SK-N-SH (cell line): ENCODE measurements around the gene BRINP3. TPM values are rescaled to one million over a fixed set of nuclear protein-coding genes. Genes with fewer than 3 reads are reported as not detected.

ENCODE experiments used
- CTCF ChIA-PET: fragments of 300-600, 350-600 bp; formaldehyde crosslinking; extraction: SDS; loops from one replicate; lab custom pipeline; 2021; lab: Yijun Ruan, JAX
- POLR2A ChIA-PET: fragments of 350-600 bp; sonication (Branson Sonifier 250); formaldehyde crosslinking; extraction: SDS; loops from one replicate; lab custom pipeline; 2020; ENCODE audit warnings: antibody characterized with exemption, inconsistent platforms; lab: Yijun Ruan, JAX
- DNase-seq: peaks from one replicate; pipeline ENCODE4 v3.0.0; 2012
- H2AFZ ChIP-seq: fragments of 200-600 bp; sonication (generic); 2 replicates; pipeline ENCODE4 v1.8.1; 2016; ENCODE audit warnings: antibody characterized with exemption, mild to moderate bottlenecking, low read depth
- H3F3A ChIP-seq: fragments of 200-600 bp; sonication (generic); replicated peaks from 2 replicates; pipeline ENCODE3; 2016; ENCODE audit warnings: antibody characterized with exemption, mild to moderate bottlenecking; ENCODE audit not compliant: insufficient read depth
- H3K27ac ChIP-seq, 2 experiments: fragments of 200-500 bp in 1 of 2; fragments of 200-600 bp in 1 of 2; sonication (Bioruptor generic) in 1 of 2; sonication (generic), shearing (Covaris generic) in 1 of 2; 2 replicates each; pipeline versions ENCODE4 v1.5.1 to v1.6.1; 2014 to 2016; ENCODE audit warnings: low read depth in 2 of 2, inconsistent platforms in 1 of 2, low read length in 1 of 2, mild to moderate bottlenecking in 1 of 2, mixed read lengths in 1 of 2
- H3K27me3 ChIP-seq: fragments of 200-600 bp; sonication (generic), shearing (Covaris generic); 2 replicates; pipeline ENCODE4 v1.6.1; 2016; ENCODE audit warnings: mixed run types; ENCODE audit not compliant: insufficient read depth
- H3K36me3 ChIP-seq, 2 experiments: fragments of 200-500 bp in 1 of 2; fragments of 200-600 bp in 1 of 2; sonication (Bioruptor generic) in 1 of 2; sonication (generic) in 1 of 2; replicated peaks in 1 of 2; 2 replicates each; pipeline versions ENCODE3 to v1.5.1; 2014 to 2016; ENCODE audit warnings: low read length in 1 of 2, mild to moderate bottlenecking in 1 of 2; ENCODE audit not compliant: insufficient read depth in 2 of 2, control insufficient read depth in 1 of 2
- H3K4me1 ChIP-seq, 2 experiments: fragments of 200-500 bp in 1 of 2; fragments of 200-600 bp in 1 of 2; sonication (Bioruptor generic) in 1 of 2; sonication (generic), shearing (Covaris generic) in 1 of 2; 2 replicates each; pipeline versions ENCODE4 v1.5.1 to v1.6.1; 2014 to 2016; ENCODE audit warnings: low read depth in 1 of 2, low read length in 1 of 2, mixed run types in 1 of 2; ENCODE audit not compliant: insufficient read depth in 2 of 2, control insufficient read depth in 1 of 2
- H3K4me2 ChIP-seq: fragments of 200-600 bp; sonication (generic), shearing (Covaris generic); 2 replicates; pipeline ENCODE4 v1.6.1; 2017; ENCODE audit warnings: mixed run types
- H3K4me3 ChIP-seq, 2 experiments: fragments of 200-500 bp in 1 of 2; fragments of 200-600 bp in 1 of 2; sonication (Bioruptor generic) in 1 of 2; sonication (generic), shearing (Covaris generic) in 1 of 2; 2 replicates each; pipeline versions ENCODE4 v1.5.1 to v1.8.1; 2014 to 2016; ENCODE audit warnings: low read depth in 2 of 2, inconsistent platforms in 1 of 2, low read length in 1 of 2, mild to moderate bottlenecking in 1 of 2, mixed read lengths in 1 of 2, moderate library complexity in 1 of 2
- H3K79me2 ChIP-seq: fragments of 200-600 bp; sonication (generic); 2 replicates; pipeline ENCODE4 v1.8.1; 2017; ENCODE audit warnings: mild to moderate bottlenecking; ENCODE audit not compliant: insufficient read depth
- H3K9ac ChIP-seq: fragments of 200-600 bp; sonication (generic); 2 replicates; pipeline ENCODE4 v1.6.1; 2017; ENCODE audit warnings: mixed run types
- H3K9me2 ChIP-seq: fragments of 200-600 bp; sonication (generic); 2 replicates; pipeline ENCODE4 v1.6.1; 2017; ENCODE audit warnings: mixed run types
- H3K9me3 ChIP-seq: fragments of 200-600 bp; sonication (generic); 2 replicates; pipeline ENCODE4 v1.6.1; 2017; ENCODE audit warnings: mixed run types, mild to moderate bottlenecking, moderate library complexity
- H4K20me1 ChIP-seq: fragments of 200-600 bp; sonication (generic); 2 replicates; pipeline ENCODE4 v1.6.1; 2017; ENCODE audit warnings: mild to moderate bottlenecking, mixed run types; ENCODE audit not compliant: insufficient read depth
- CTCF ChIP-seq: fragments of 200-600 bp; sonication (generic); IDR thresholded peaks from 2 replicates; pipeline ENCODE4 v1.6.1; 2017; ENCODE audit warnings: antibody characterized with exemption, mild to moderate bottlenecking, moderate library complexity
- FOSL2 ChIP-seq: IDR thresholded peaks from 2 replicates; pipeline ENCODE4 v1.4.0; 2012; ENCODE audit warnings: low read depth, mild to moderate bottlenecking, moderate library complexity, borderline replicate concordance
- JUND ChIP-seq: IDR thresholded peaks from 2 replicates; pipeline ENCODE4 v1.4.0; 2012
- MEF2A ChIP-seq: IDR thresholded peaks from 2 replicates; pipeline ENCODE4 v1.4.0; 2012; ENCODE audit warnings: low read depth, borderline replicate concordance
- NFIC ChIP-seq: IDR thresholded peaks from 2 replicates; pipeline ENCODE4 v1.4.0; 2012; ENCODE audit warnings: borderline replicate concordance
- POLR2AphosphoS5 ChIP-seq: IDR thresholded peaks from 2 replicates; pipeline ENCODE4 v1.6.1; 2012; ENCODE audit warnings: low read depth, low read length
- RAD21 ChIP-seq: IDR thresholded peaks from 2 replicates; pipeline ENCODE4 v1.6.1; 2012; ENCODE audit warnings: mild to moderate bottlenecking, low read length
- SIN3A ChIP-seq: IDR thresholded peaks from 2 replicates; pipeline ENCODE4 v1.6.1; 2012; ENCODE audit warnings: low read depth, mild to moderate bottlenecking, low read length, moderate library complexity, borderline replicate concordance
- SMC3 ChIP-seq: IDR thresholded peaks from 2 replicates; pipeline ENCODE4 v1.6.1; 2012; ENCODE audit warnings: low read depth, low read length, improper control_type of control experiment
- TEAD4 ChIP-seq: IDR thresholded peaks from 2 replicates; pipeline ENCODE4 v1.4.0; 2012; ENCODE audit warnings: mild to moderate bottlenecking, borderline replicate concordance; ENCODE audit not compliant: insufficient read depth
- USF2 ChIP-seq: fragments of 150-350 bp; IDR thresholded peaks from 2 replicates; pipeline ENCODE4 v1.6.1; 2017; ENCODE audit warnings: antibody characterized with exemption, low read length, low read depth, borderline replicate concordance
- YY1 ChIP-seq: IDR thresholded peaks from 2 replicates; pipeline ENCODE4 v1.4.0; 2012; ENCODE audit warnings: low read depth, mild to moderate bottlenecking
- WGBS: methylation state at CpG from one replicate; pipeline ENCODE4 v1.1.6; 2017; ENCODE audit warnings: low lambda C conversion rate; 5-methylcytosine and 5-hydroxymethylcytosine counted together
- polyA plus RNA-seq, 3 experiments: library from polyadenylated mRNA; depleted of rRNA; stranded (reverse); fragments of >200 nt; gene quantifications; 2 replicates each; pipeline ENCODE4 v1.2.3, GENCODE V29; 2012
- TF ChIP-seq, protein P1 (sequence below): fragments of 150-350 bp; IDR thresholded peaks from 2 replicates; pipeline ENCODE4 v1.6.1; 2016; ENCODE audit warnings: mild to moderate bottlenecking, low read depth, low read length
- TF ChIP-seq, protein P2 (sequence below): IDR thresholded peaks from 2 replicates; pipeline ENCODE4 v1.4.0; 2012; ENCODE audit warnings: low read depth, borderline replicate concordance

BRINP3 gene
- polyA plus RNA-seq, 1 of the 3 experiments (the other 2 are of a cell fraction) = not detected

- ChIA-PET CTCF (interaction anchor here (0.6 to 1.1 kb wide), 7 partner anchors 8 to 1539 kb away, joined by 3 to 9 read pairs (median 4); no protein-coding TSS in a partner anchor), POLR2A (no interaction called here)
- no peaks in the 10 kb centered on the region for H4K20me1 ChIP-seq
- 79% methylated on average over 3 of the region's 3 CpGs for WGBS
- H2AFZ ChIP-seq = no peak overlapping the region
- H3F3A ChIP-seq = no peaks in the 10 kb centered on the region
- H3K4me3 ChIP-seq = no peak overlapping the region
- peak; percentile 3 for DNase-seq
- TF ChIP-seq SIN3A = no peak
- TF ChIP-seq RAD21 = peak; percentile 83
- peak; percentile 66 for TF ChIP-seq CTCF
- peak; percentile 64 for TF ChIP-seq SMC3
- no peak overlapping the region for H3K9ac ChIP-seq
- H3K27ac ChIP-seq = no peak overlapping the region
- no peaks in the 10 kb centered on the region for H3K79me2 ChIP-seq
- no peaks in the 10 kb centered on the region for H3K36me3 ChIP-seq
- no peak overlapping the region for H3K4me2 ChIP-seq
- H3K27me3 ChIP-seq = no peaks in the 10 kb centered on the region
- no peaks in the 10 kb centered on the region for H3K9me2 ChIP-seq
- H3K4me1 ChIP-seq = no peaks in the 10 kb centered on the region; a peak in 1 of 4 replicates
- H3K9me3 ChIP-seq = no peaks in the 10 kb centered on the region
Measured at GRCh38 chr1:190320952-190321351, 156.7 kb downstream of the BRINP3 start.

DNA sequence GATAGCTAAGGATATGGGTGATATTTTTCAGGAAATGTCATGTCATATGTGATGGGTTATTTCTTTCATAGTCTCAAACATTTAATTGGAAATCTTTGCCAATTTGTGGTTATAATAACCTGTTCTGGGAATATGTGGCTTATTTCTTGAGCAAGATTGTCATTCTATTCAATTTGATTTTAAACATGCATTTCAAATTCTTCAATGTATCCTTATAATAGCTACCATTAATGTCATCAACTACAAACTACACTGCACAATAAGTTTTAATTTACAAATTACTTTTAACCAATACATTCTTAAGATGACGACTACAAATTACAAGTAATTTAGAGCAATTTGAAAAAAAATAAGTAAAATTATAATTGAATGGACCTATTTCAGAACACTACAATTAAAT lies 164.9 kb downstream of the BRINP3 start:
- no peaks in the 10 kb centered on the region for H3F3A ChIP-seq
- POLR2A ChIA-PET = no interaction called here
- 60% methylated on average over 1 of the region's 1 CpG for WGBS

More for the DNA sequence above, 164.9 kb downstream of the BRINP3 start:
- Histone ChIP-seq H3K79me2 (no peaks in the 10 kb centered on the region), H3K27ac (no peak overlapping the region), H3K9me3 (no peaks in the 10 kb centered on the region), H3K9me2 (no peaks in the 10 kb centered on the region), H3K36me3 (no peaks in the 10 kb centered on the region), H2AFZ (no peak overlapping the region), H3K27me3 (no peaks in the 10 kb centered on the region), H3K9ac (no peak overlapping the region), H3K4me1 (no peaks in the 10 kb centered on the region; a peak in 1 of 4 replicates), H3K4me3 (no peak overlapping the region), H4K20me1 (no peaks in the 10 kb centered on the region), H3K4me2 (no peak overlapping the region)
- CTCF ChIA-PET = interaction anchor here (0.7 kb wide), 1 partner anchor 8 kb away, joined by 4 read pairs; no protein-coding TSS in a partner anchor
- TF ChIP-seq MEF2A (no peak), TEAD4 (no peak), SIN3A (no peak), NFIC (no peak), SMC3 (no peak), USF2 (no peak), JUND (no peak), YY1 (no peak), FOSL2 (no peak), POLR2AphosphoS5 (no peak)
- TF ChIP-seq, protein P1, sequence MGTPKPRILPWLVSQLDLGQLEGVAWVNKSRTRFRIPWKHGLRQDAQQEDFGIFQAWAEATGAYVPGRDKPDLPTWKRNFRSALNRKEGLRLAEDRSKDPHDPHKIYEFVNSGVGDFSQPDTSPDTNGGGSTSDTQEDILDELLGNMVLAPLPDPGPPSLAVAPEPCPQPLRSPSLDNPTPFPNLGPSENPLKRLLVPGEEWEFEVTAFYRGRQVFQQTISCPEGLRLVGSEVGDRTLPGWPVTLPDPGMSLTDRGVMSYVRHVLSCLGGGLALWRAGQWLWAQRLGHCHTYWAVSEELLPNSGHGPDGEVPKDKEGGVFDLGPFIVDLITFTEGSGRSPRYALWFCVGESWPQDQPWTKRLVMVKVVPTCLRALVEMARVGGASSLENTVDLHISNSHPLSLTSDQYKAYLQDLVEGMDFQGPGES = no peak
- TF ChIP-seq, protein P2, sequence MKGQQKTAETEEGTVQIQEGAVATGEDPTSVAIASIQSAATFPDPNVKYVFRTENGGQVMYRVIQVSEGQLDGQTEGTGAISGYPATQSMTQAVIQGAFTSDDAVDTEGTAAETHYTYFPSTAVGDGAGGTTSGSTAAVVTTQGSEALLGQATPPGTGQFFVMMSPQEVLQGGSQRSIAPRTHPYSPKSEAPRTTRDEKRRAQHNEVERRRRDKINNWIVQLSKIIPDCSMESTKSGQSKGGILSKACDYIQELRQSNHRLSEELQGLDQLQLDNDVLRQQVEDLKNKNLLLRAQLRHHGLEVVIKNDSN = no peak
- no peak for DNase-seq
